ENCODE data around the gene UBTF. TPM values are rescaled to one million over a fixed set of nuclear protein-coding genes. Genes with fewer than 3 reads are reported as not detected.

UBTF gene
- polyA plus RNA-seq, 3 donors: 6.0 to 13.1 (median 12.5) TPM

DNA sequence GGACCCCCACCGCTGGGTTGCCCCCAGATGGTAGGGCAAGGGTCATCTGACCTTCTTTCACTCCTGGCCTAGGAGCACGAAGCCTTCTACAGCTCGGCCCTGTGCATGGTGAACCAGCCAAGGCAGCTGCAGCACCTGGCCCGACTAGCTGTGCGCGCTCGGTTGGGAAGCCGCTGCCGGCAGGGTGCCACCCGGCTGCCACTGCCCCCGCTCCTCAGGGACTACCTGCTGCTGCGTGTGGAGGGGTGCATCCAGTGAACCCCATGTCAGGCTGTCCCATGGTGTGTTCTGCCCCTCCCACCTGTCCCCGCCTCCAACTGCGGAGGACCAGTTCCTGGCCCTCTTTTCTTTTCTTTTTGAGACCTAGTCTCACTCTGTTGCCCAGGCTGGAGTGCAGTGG lies 41.3 kb downstream of the UBTF start:
- WGBS (ENCODE audit: insufficient coverage): 97% methylated on average over 14 of the region's 14 CpGs
- H2AFZ ChIP-seq (ENCODE audit: insufficient read depth, low read depth, low read length, poor library complexity, severe bottlenecking): no peak overlapping the region
- peaks cover 17% of the 10 kb centered on the region for H3K79me2 ChIP-seq (ENCODE audit: insufficient read depth, low read length)
- TF ChIP-seq, protein P1, sequence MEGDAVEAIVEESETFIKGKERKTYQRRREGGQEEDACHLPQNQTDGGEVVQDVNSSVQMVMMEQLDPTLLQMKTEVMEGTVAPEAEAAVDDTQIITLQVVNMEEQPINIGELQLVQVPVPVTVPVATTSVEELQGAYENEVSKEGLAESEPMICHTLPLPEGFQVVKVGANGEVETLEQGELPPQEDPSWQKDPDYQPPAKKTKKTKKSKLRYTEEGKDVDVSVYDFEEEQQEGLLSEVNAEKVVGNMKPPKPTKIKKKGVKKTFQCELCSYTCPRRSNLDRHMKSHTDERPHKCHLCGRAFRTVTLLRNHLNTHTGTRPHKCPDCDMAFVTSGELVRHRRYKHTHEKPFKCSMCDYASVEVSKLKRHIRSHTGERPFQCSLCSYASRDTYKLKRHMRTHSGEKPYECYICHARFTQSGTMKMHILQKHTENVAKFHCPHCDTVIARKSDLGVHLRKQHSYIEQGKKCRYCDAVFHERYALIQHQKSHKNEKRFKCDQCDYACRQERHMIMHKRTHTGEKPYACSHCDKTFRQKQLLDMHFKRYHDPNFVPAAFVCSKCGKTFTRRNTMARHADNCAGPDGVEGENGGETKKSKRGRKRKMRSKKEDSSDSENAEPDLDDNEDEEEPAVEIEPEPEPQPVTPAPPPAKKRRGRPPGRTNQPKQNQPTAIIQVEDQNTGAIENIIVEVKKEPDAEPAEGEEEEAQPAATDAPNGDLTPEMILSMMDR (IDR thresholded peaks at IDR 0.05): no peak
- no peak overlapping the region for H3K9ac ChIP-seq (ENCODE audit: insufficient read depth, low read length, poor library complexity, severe bottlenecking)
- H3K4me1 Mint-ChIP-seq: no peaks in the 10 kb centered on the region
- H3K27me3 Mint-ChIP-seq (ENCODE audit: low read depth in 3 of 3): no peaks in the 10 kb centered on the region
- H4K20me1 ChIP-seq (ENCODE audit: insufficient read depth, low read length): peaks cover 16% of the 10 kb centered on the region
- no peak overlapping the region for H3K27ac ChIP-seq (ENCODE audit: low read depth in 1 of 2, low read length in 2 of 2)
- H3K4me3 Mint-ChIP-seq: no peak overlapping the region
- H3K36me3 ChIP-seq (replicated peaks in 1 of 2; ENCODE audit: control insufficient read depth in 1 of 2, insufficient read depth in 2 of 2, low read length in 2 of 2): peaks cover 43 to 49% of the 10 kb centered on the region in 2 donors
- no peaks in the 10 kb centered on the region for H3K27me3 ChIP-seq (ENCODE audit: control insufficient read depth in 2 of 2, insufficient read depth in 2 of 2, low read length in 2 of 2)
- intact Hi-C loops (cut with micrococcal nuclease): no loop called here
- H3K9me3 Mint-ChIP-seq: peaks cover 0 to 2% (median 0%) of the 10 kb centered on the region in 7 donors
- peak overlapping the region in 2 of 7 donors; percentile 37 to 73 for H3K27ac Mint-ChIP-seq
- H3K4me3 ChIP-seq (replicated peaks in 1 of 3; ENCODE audit: low read depth in 2 of 3, low read length in 3 of 3): no peak overlapping the region
- no peaks in the 10 kb centered on the region for H3K9me3 ChIP-seq (replicated peaks in 1 of 2; ENCODE audit: control insufficient read depth in 1 of 2, insufficient read depth in 1 of 2, low read length in 2 of 2)
- DNase-seq: no peak
- no peaks in the 10 kb centered on the region for H3K4me1 ChIP-seq (ENCODE audit: control insufficient read depth in 1 of 2, insufficient read depth in 2 of 2, low read length in 2 of 2)
- H3K4me2 ChIP-seq (replicated peaks; ENCODE audit: extremely low read depth, low read length, poor library complexity, severe bottlenecking): no peak overlapping the region
- peaks cover 31 to 61% of the 10 kb centered on the region in 2 donors for H3K36me3 Mint-ChIP-seq

DNA sequence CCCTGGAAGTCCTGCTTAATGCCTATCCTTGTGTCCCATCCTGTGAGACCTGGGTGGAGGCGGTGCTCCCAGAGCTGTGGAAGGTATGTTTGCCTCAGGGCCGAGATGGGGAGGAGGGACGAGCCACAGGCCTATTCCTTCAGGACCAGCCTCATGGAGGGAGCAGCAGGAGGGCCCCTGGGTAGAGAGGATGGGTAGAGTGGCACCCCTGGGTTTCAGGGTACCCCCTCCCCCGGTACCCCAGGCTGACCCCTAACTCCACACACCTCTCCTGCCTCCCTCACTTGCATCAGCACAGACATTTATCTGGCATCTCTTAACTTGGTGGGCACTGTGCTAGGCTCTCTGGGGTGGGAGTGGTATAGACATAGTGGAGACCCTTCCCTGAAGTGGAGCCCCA lies 41.8 kb downstream of the UBTF start:
- Histone ChIP-seq H3K9me3 (replicated peaks in 1 of 2; ENCODE audit: control insufficient read depth in 1 of 2, insufficient read depth in 1 of 2, low read length in 2 of 2) (no peaks in the 10 kb centered on the region), H3K4me3 (replicated peaks in 1 of 3; ENCODE audit: low read depth in 2 of 3, low read length in 3 of 3) (no peak overlapping the region), H3K4me2 (replicated peaks; ENCODE audit: extremely low read depth, low read length, poor library complexity, severe bottlenecking) (no peak overlapping the region), H3K27ac (ENCODE audit: low read depth in 1 of 2, low read length in 2 of 2) (no peak overlapping the region), H3K36me3 (replicated peaks in 1 of 2; ENCODE audit: control insufficient read depth in 1 of 2, insufficient read depth in 2 of 2, low read length in 2 of 2) (peaks cover 42 to 44% of the 10 kb centered on the region in 2 donors), H3K9ac (ENCODE audit: insufficient read depth, low read length, poor library complexity, severe bottlenecking) (no peak overlapping the region), H2AFZ (ENCODE audit: insufficient read depth, low read depth, low read length, poor library complexity, severe bottlenecking) (no peak overlapping the region), H3K4me1 (ENCODE audit: control insufficient read depth in 1 of 2, insufficient read depth in 2 of 2, low read length in 2 of 2) (no peaks in the 10 kb centered on the region), H3K27me3 (ENCODE audit: control insufficient read depth in 2 of 2, insufficient read depth in 2 of 2, low read length in 2 of 2) (no peaks in the 10 kb centered on the region), H4K20me1 (ENCODE audit: insufficient read depth, low read length) (peaks cover 11% of the 10 kb centered on the region), H3K79me2 (ENCODE audit: insufficient read depth, low read length) (peaks cover 12% of the 10 kb centered on the region)
- H3K27me3 Mint-ChIP-seq (ENCODE audit: low read depth in 3 of 3): no peaks in the 10 kb centered on the region
- no peak for DNase-seq
- no peaks in the 10 kb centered on the region for H3K4me1 Mint-ChIP-seq
- peaks cover 0 to 2% (median 0%) of the 10 kb centered on the region in 7 donors for H3K9me3 Mint-ChIP-seq
- intact Hi-C loops (cut with micrococcal nuclease): no loop called here
- H3K36me3 Mint-ChIP-seq: peaks cover 30 to 57% of the 10 kb centered on the region in 2 donors
- WGBS (ENCODE audit: insufficient coverage): no CpG with 5 or more reads among the region's 4 CpGs
- no peak overlapping the region for H3K27ac Mint-ChIP-seq
- TF ChIP-seq, protein P1 (IDR thresholded peaks at IDR 0.05): no peak
- no peak overlapping the region for H3K4me3 Mint-ChIP-seq
